ENCODE measurements around the gene CLDN19.
A peak's percentile ranks its signal among the peaks of the same experiment; 100 is the strongest.
"Not testable (repeated sequence)": the region's sequence is repeated elsewhere in the genome, so short reads cannot be mapped to it uniquely, and the experiment has no call there.

The CLDN19 gene

DNA sequence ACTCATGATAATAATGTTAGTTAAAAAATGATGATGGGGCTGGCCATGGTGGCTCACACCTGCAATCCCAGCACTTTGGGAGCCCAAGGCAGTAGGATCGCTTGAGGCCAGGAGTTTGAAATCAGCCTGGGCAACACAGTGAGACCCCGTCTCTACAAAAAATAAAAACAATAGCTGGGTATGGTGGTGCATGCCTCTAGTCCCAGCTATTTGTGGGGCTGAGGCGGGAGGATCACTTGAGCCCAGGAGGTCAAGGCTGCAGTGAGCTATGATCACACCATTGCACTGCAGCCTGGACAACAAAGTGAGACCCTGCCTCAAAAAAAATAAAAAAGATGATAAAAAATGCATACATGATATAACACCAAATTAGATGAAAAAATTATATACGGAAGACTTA lies 21.5 kb upstream of the CLDN19 start:
- no peak for DNase-seq (ENCODE audit: low spot score)
- no peak for FAIRE-seq

DNA sequence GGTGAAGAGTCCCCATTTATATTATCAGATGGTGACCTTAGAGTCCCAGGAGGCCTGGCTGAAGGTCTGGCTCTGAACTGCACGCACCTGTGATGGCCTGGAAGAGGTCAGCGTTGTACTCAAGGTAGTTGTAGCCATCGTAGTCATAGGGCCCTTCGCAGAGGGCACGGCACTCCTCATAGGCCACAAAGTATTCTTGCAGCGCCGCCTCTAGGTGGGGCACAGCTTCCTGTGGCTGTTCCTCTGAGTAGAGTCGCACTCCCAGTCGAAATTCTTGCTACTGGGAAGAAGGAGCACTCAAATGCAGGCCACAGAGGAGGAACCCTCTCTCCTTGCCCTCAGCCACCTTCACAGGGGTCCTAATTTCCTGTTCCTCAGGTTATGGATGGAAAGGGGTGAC lies 19.1 kb upstream of the CLDN19 start:
- no peak for FAIRE-seq
- DNase-seq (ENCODE audit: low spot score), result no peak

DNA sequence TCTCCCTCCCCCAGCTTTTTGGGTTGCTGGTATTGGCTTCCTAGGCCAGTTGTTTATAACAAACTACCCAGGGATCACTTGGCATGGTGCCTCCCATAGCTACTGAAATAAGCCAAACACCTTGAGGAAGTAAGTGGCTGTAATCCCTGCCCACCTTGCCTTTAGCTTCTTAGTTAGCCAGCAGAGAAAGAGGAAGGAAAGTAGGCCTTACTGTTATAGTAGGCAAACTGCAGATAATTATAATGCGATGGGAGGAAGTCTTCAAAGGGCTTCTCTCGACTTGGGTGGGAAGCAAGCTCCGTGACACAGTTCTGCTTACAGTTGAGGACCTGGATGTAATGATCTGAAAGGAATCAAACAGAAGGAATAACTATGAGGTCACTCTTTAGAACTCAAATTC lies 18.6 kb upstream of the CLDN19 start:
- no peak for FAIRE-seq
- no peak for DNase-seq (ENCODE audit: low spot score)

DNA sequence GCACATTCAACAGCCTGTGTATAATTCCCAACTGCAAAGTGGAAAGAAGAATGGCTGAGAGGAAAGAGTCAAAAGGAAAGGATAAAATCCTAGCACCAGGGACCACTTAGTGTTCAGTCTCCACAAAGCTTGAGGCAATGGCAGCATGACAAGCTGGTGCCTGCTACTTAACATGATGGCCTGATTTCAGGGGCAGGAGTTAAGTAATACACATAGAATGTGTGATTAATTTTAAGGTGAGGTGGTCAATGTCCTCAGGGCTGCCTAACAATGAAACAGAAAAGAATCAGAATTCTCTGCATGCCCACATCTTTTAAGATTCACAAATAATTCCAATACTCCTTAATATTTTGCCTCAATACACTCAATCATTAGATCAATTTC lies 17.8 kb upstream of the CLDN19 start:
- FAIRE-seq (no peak), DNase-seq (ENCODE audit: low spot score) (no peak)

DNA sequence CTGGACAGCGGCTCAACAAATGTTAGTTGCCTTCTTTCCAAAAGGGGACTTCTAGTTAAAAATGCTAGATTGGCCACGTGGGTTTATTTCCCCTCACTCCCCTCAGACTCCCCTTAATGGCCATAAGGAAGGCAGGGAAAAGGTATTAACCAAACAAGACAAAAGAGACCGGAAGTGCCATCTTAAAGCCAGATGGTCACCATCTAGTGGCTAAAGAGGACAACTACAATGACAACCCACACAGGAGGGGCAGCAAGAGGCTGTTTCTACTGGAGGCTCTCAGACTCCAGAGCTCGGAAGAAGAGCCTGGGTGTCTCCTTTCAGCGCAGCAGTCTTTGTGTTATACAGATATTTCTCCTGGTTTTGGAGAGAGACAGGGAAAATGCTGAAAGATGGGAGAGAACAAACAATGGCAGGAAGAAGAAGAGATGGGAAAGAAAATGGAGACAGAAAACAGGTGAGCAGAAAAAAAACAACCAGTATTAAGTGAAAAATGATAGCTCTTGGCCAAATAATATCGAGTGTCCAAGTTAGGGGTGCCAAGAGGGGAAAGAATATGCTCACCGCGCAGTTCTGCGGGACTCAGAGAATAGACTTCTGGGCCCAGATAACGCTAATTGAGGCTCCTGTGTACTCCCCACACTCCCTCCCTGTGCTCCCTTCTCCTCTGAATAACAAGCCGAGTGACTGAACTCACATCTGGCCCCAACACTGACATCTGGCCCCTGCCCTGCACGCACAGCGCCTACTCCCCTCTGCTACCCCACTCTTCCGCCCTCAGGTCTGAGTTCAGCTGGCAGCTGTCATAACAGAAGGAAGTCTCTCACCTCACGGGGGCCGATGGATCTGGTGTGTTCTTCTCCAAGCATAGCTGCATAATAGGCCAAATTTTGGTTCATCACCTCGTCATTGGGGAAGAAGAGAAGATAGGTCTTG lies 17.2 kb upstream of the CLDN19 start:
- FAIRE-seq (peak; percentile 55), DNase-seq (ENCODE audit: low spot score) (peak; percentile 56)

- no peak for FAIRE-seq
Observed at GRCh38 chr1:42753070-42753469, 13.0 kb upstream of the CLDN19 start.

DNA sequence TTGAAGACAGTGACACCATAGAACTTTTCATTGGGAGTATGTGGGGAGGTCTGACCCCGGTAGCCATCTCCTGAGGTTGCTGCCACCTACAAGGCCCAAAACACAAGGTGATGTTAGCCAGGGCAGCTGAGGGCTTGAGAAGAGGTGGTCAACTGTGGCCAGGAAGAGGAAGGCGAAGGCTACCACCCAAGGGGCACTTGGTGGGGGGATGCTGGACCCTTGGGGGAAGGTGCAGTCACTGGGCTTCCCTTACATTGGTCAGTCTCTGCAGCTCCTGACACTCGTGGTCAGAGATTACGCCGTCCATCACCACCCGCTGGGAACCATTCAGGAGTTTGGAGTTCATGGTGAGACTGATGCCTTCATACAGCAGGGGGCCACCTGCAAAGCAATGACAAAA lies 12.2 kb upstream of the CLDN19 start:
- FAIRE-seq (no peak), DNase-seq (ENCODE audit: low spot score) (no peak)

More at GRCh38 chr1:42753070-42753469, 13.0 kb upstream of the CLDN19 start:
- no peak for DNase-seq (ENCODE audit: low spot score)

DNA sequence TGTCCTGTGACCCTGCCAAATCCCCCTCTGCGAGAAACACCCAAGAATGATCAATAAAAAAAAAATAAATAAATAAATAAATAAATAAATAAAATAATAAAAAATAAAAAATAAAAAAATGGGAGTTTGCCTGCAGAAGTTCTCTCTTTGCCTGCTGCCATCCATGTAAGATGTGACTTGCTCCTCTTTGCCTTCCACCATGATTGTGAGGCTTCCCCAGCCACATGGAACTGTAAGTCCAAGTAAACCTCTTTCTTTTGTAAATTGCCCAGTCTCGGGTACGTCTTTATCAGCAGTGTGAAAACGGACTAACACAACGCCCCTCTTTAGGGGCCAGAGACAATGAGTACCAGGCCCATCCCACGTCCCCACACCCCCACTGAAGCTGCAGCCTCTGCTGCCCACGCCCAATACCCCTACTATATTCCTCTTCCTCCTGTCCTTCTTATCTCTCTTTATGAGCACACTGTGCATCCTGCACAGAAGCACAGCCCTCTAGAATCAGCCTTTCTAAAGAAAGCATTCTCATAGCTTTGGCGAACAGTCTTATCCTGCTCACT lies 11.6 kb upstream of the CLDN19 start:
- not testable (repeated sequence) for DNase-seq (ENCODE audit: low spot score); FAIRE-seq

DNA sequence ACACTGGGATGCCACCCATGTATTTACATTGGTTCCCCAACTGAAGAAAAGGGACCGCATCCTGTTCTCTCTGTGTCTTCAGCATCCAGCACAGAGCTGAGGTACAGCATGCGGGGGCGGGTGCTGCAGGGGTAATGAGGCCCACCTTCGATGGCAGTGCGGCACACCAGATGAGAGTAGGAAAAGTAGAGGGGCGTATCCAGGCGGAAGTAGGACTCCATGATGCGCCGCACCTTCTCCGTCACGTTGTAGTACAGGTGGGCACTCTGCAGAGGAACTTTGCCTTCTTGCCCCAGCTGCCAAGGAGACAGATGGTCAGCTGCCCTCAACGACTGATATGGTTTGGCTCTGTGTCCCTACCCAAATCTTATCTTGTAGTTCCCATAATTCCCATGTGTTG lies 10.0 kb upstream of the CLDN19 start:
- DNase-seq (ENCODE audit: low spot score) (no peak), FAIRE-seq (no peak)

DNA sequence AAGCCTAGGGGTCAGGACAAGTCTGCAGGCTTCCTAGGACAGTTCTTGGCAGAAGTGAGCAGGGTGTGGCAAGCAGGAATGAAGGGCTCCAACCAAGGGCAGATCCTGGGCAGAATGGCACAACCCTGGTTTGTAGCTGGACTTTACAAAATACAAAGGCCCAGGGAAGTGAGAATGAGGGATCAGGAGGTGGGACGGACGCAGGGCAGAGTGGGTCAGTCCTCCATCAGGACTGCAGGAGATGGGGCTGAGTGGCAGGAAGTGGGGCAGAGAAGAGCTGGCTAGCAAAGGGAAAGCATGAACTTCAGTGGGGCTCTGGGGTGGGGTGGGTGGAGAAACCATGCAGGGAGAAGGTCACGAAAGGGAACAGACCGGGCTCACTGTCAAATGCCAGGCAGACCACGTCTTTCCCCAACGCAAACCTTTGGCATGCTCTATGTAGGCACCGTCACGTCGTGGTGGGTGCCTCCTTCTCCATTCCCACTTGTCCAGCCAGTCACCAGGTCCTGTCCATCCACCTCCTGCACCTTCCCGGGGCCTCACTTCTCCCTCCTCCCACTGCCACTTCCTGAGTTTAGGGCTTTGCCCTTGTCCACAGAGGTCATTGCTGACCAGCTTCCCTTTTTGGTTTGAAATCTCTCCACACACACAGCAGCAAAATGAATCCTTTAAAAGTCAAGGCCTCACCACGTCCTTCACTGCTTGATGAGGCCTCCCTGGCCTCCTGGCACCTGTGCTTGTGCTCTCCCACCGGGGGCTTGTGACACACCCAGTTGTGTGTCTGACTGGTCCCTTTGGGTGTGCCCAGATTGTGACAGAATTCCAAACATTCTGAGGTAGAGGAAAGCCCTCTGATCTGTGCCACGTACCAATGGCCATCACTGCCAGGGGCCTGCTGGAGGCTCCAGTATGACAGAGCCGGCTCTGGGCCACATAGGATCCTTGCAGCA lies 8.7 kb upstream of the CLDN19 start:
- FAIRE-seq (no peak), DNase-seq (ENCODE audit: low spot score) (no peak)

- DNase-seq (ENCODE audit: low spot score) (no peak), FAIRE-seq (no peak)
Observed at GRCh38 chr1:42748021-42748420, 8.0 kb upstream of the CLDN19 start.

DNA sequence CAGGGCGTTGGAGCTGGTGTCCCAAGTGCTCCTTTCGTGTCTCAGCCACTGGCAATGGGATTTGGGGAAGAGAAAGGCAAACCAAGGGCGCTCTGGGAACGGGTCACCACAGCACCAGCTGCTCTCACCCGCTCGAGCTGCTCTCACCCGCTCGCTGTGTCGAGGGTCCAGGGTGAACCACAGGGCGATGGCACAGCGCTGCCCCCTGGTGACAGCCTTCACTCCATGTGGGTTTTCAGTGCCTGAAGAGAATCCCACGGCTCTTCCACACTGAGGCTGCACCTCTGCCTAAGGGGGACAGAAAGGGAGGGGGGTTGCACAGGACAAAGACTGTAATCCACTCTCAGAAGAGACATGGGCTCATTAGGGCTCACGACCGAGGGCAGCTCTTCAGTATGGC lies 7.1 kb upstream of the CLDN19 start:
- FAIRE-seq, result no peak
- DNase-seq (ENCODE audit: low spot score), result no peak

- DNase-seq (ENCODE audit: low spot score), result no peak
- no peak for FAIRE-seq
Observed at GRCh38 chr1:42746436-42747105, 6.5 kb upstream of the CLDN19 start.

- DNase-seq (ENCODE audit: low spot score) (no peak), FAIRE-seq (no peak)
Observed at GRCh38 chr1:42745851-42746250, 5.8 kb upstream of the CLDN19 start.

DNA sequence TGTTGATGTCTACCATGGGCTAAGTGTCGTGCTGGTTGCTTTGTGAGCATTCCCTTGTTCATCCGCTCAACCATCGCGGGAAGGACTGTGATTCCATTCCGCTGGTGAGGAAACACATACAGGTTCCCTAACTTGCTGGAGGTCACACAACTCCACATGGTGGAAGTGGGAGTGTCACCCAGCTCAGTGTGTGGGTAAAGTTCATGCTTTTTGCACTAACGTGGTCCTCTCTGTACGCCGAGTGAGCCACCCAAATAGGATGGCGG lies 4.0 kb upstream of the CLDN19 start:
- no peak for FAIRE-seq
- no peak for DNase-seq (ENCODE audit: low spot score)

GRCh38 chr1:42743317-42744147 lies 3.5 kb upstream of the CLDN19 start:
- no peak for FAIRE-seq
- DNase-seq (ENCODE audit: low spot score), result no peak

GRCh38 chr1:42742617-42743316 lies 2.7 kb upstream of the CLDN19 start:
- FAIRE-seq (no peak), DNase-seq (ENCODE audit: low spot score) (no peak)

- DNase-seq (ENCODE audit: low spot score) (no peak), FAIRE-seq (no peak)
Observed at GRCh38 chr1:42742141-42742540, 2.1 kb upstream of the CLDN19 start.

GRCh38 chr1:42741706-42742105 lies 1.7 kb upstream of the CLDN19 start:
- FAIRE-seq (no peak), DNase-seq (ENCODE audit: low spot score) (no peak)

Measured in RCC 7860 (cell line).